ENCODE data around the gene TNKS2.

The TNKS2 gene

GRCh38 chr10:91820144-91820543, 21.9 kb downstream of the TNKS2 start:
- H3K4me3 ChIP-seq (ENCODE audit: control insufficient read depth, low read depth, low read length): no peak overlapping the region
- TF ChIP-seq CTCF (conservative IDR thresholded peaks at IDR 0.05; ENCODE audit: control insufficient read depth, insufficient read depth, low read depth, low read length): no peak
- no peak for DNase-seq (ENCODE audit: low read depth)

- H3K4me3 ChIP-seq (ENCODE audit: control insufficient read depth, low read depth, low read length): no peak overlapping the region
- no peak for DNase-seq (ENCODE audit: low read depth)
- no peak for TF ChIP-seq CTCF (conservative IDR thresholded peaks at IDR 0.05; ENCODE audit: control insufficient read depth, insufficient read depth, low read depth, low read length)
Observed at GRCh38 chr10:91824076-91824475, 25.9 kb downstream of the TNKS2 start.

GRCh38 chr10:91829268-91829667, 31.0 kb downstream of the TNKS2 start:
- DNase-seq (ENCODE audit: low read depth): no peak
- no peak for TF ChIP-seq CTCF (conservative IDR thresholded peaks at IDR 0.05; ENCODE audit: control insufficient read depth, insufficient read depth, low read depth, low read length)
- no peak overlapping the region for H3K4me3 ChIP-seq (ENCODE audit: control insufficient read depth, low read depth, low read length)

- DNase-seq (ENCODE audit: low read depth): no peak
- H3K4me3 ChIP-seq (ENCODE audit: control insufficient read depth, low read depth, low read length): no peak overlapping the region
- no peak for TF ChIP-seq CTCF (conservative IDR thresholded peaks at IDR 0.05; ENCODE audit: control insufficient read depth, insufficient read depth, low read depth, low read length)
Observed at GRCh38 chr10:91838199-91838598, 40.0 kb downstream of the TNKS2 start.

GRCh38 chr10:91843083-91843482, 44.9 kb downstream of the TNKS2 start:
- DNase-seq (ENCODE audit: low read depth): no peak
- TF ChIP-seq CTCF (conservative IDR thresholded peaks at IDR 0.05; ENCODE audit: control insufficient read depth, insufficient read depth, low read depth, low read length): no peak
- no peak overlapping the region for H3K4me3 ChIP-seq (ENCODE audit: control insufficient read depth, low read depth, low read length)

GRCh38 chr10:91856637-91857036, 58.4 kb downstream of the TNKS2 start:
- no peak overlapping the region for H3K4me3 ChIP-seq (ENCODE audit: control insufficient read depth, low read depth, low read length)
- DNase-seq (ENCODE audit: low read depth): peak; percentile 25
- TF ChIP-seq CTCF (conservative IDR thresholded peaks at IDR 0.05; ENCODE audit: control insufficient read depth, insufficient read depth, low read depth, low read length): peak; percentile 43

GRCh38 chr10:91860885-91861284, 62.7 kb downstream of the TNKS2 start:
- no peak overlapping the region for H3K4me3 ChIP-seq (ENCODE audit: control insufficient read depth, low read depth, low read length)
- no peak for DNase-seq (ENCODE audit: low read depth)
- no peak for TF ChIP-seq CTCF (conservative IDR thresholded peaks at IDR 0.05; ENCODE audit: control insufficient read depth, insufficient read depth, low read depth, low read length)
